HepG2 (cell line): ENCODE measurements around the gene HDAC5. TPM values are rescaled to one million over a fixed set of nuclear protein-coding genes. Genes with fewer than 3 reads are reported as not detected.

ENCODE experiments used
- MTA3 ChIP-seq: sonication (generic); formaldehyde crosslinking; IDR thresholded peaks from 2 replicates; pipeline ENCODE4 v1.4.0; 2020; ENCODE audit warnings: missing genetic modification reagents
- RORA ChIP-seq: sonication (generic); formaldehyde crosslinking; IDR thresholded peaks from 2 replicates; pipeline ENCODE4 v1.5.0; 2020; ENCODE audit warnings: mild to moderate bottlenecking, missing genetic modification reagents, moderate library complexity
- ZMYM3 ChIP-seq: sonication (generic); formaldehyde crosslinking; IDR thresholded peaks from 2 replicates; pipeline ENCODE4 v1.5.1; 2020; ENCODE audit warnings: mild to moderate bottlenecking, missing genetic modification reagents
- ZNF253 ChIP-seq: sonication (generic); formaldehyde crosslinking; IDR thresholded peaks from 2 replicates; pipeline ENCODE4 v1.8.0; 2022; ENCODE audit warnings: mild to moderate bottlenecking, missing genetic modification reagents, borderline replicate concordance
- ZNF672 ChIP-seq: sonication (generic); formaldehyde crosslinking; IDR thresholded peaks from 2 replicates; pipeline ENCODE4 v1.8.1; 2022; ENCODE audit warnings: missing genetic modification reagents
- ZNF776 ChIP-seq: sonication (generic); formaldehyde crosslinking; IDR thresholded peaks from 2 replicates; pipeline ENCODE4 v1.4.0; 2020; ENCODE audit warnings: mild to moderate bottlenecking, missing genetic modification reagents
- polyA plus RNA-seq, 8 experiments: library from polyadenylated mRNA; depleted of rRNA in 3 of 8; stranded (reverse) in 7 of 8; unstranded in 1 of 8; fragments of >200 nt; fragmentation: Illumina TruSeq in 4 of 8; extraction: Trizol in 4 of 8; gene quantifications; 2 replicates each; pipeline versions ENCODE4 v1.2.1 to v1.2.3, GENCODE V29; 2011 to 2016; ENCODE audit warnings: low read depth in 4 of 8, missing spikeins in 1 of 8, mixed read lengths in 1 of 8; ENCODE audit not compliant: insufficient read depth in 1 of 8
- total RNA-seq, 5 experiments: library from RNA; depleted of rRNA; stranded (reverse); fragments of >200 nt; fragmentation: Illumina TruSeq; extraction: Trizol; gene quantifications; 2 replicates each; pipeline ENCODE4 v1.2.3, GENCODE V29; 2016; ENCODE audit warnings: low read depth in 1 of 5
- TF ChIP-seq, protein P1 (sequence below): sonication (generic); formaldehyde crosslinking; conservative IDR thresholded peaks from 2 replicates; pipeline ENCODE4 v1.4.0; 2020; ENCODE audit warnings: missing genetic modification reagents
- TF ChIP-seq, protein P2 (sequence below): sonication (generic); formaldehyde crosslinking; IDR thresholded peaks from 2 replicates; pipeline ENCODE4 v1.5.0; 2020; ENCODE audit warnings: mild to moderate bottlenecking, missing genetic modification reagents, borderline replicate concordance
- TF ChIP-seq, protein P3 (sequence below): sonication (generic); formaldehyde crosslinking; IDR thresholded peaks from 2 replicates; pipeline ENCODE4 v1.4.0; 2020; ENCODE audit warnings: missing genetic modification reagents, borderline replicate concordance
- TF ChIP-seq, protein P4 (sequence below): IDR thresholded peaks from 2 replicates; pipeline ENCODE4 v1.6.1; 2012; ENCODE audit warnings: inconsistent platforms
- TF ChIP-seq, protein P5 (sequence below): sonication (generic); formaldehyde crosslinking; IDR thresholded peaks from 2 replicates; pipeline ENCODE4 v1.9.0; 2022; ENCODE audit warnings: missing genetic modification reagents, mild to moderate bottlenecking, borderline replicate concordance
- TF ChIP-seq, protein P6 (sequence below): sonication (generic); formaldehyde crosslinking; IDR thresholded peaks from 2 replicates; pipeline ENCODE4 v1.4.0; 2020; ENCODE audit warnings: missing genetic modification reagents, borderline replicate concordance

The HDAC5 gene
- total and polyA plus RNA-seq, 2 of the 13 experiments (the other 11 are each of a cell fraction or from before 2014, with no cell fraction given), result 46.4 to 85.4 TPM

DNA sequence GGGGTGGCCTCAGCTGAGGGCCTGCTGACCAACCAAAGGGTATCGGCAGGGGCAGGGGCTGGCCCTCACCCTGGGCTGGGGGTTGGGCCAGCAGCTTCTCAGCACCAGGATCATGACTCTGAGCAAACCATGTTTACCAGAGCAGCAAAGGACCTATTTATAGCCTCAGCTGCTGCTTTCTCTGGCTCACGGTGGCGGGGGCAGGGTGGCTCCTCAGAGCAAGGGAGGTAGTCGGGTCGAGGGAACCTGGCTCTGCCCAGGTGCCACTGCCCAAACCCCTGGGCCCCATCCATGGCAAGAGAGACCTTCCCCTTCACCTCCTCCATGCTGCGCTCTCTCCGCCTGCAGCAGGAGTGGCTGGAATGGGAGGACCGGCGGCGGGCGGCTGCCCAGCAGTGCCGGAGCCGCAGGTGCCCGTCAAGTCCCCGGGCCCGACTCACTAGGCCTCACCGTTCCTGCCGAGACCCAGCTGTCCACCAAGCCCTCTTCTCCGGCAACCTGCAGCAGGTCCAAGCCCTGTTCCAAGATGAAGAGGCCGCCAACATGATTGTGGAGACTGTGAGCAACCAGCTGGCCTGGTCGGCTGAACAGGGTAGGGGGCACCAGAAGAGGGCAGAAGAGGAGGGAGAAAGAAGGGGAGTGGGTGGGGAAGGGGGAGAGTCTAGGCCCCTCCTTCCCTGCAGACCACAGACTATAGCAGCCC lies 47.2 kb upstream of the HDAC5 start, which contains the start of gene ASB16 (continued):
- TF ChIP-seq ZNF253 (CRISPR knock-in tag) (no peak), ZNF776 (CRISPR knock-in tag) (no peak), ZNF672 (no peak), ZMYM3 (CRISPR knock-in tag) (0 out of 2 replicates have a peak, but pooled peaks have one; percentile 13), RORA (CRISPR knock-in tag) (no peak), MTA3 (no peak)
- TF ChIP-seq, protein P1, sequence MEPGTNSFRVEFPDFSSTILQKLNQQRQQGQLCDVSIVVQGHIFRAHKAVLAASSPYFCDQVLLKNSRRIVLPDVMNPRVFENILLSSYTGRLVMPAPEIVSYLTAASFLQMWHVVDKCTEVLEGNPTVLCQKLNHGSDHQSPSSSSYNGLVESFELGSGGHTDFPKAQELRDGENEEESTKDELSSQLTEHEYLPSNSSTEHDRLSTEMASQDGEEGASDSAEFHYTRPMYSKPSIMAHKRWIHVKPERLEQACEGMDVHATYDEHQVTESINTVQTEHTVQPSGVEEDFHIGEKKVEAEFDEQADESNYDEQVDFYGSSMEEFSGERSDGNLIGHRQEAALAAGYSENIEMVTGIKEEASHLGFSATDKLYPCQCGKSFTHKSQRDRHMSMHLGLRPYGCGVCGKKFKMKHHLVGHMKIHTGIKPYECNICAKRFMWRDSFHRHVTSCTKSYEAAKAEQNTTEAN (CRISPR knock-in tag), result no peak
- TF ChIP-seq, protein P2, sequence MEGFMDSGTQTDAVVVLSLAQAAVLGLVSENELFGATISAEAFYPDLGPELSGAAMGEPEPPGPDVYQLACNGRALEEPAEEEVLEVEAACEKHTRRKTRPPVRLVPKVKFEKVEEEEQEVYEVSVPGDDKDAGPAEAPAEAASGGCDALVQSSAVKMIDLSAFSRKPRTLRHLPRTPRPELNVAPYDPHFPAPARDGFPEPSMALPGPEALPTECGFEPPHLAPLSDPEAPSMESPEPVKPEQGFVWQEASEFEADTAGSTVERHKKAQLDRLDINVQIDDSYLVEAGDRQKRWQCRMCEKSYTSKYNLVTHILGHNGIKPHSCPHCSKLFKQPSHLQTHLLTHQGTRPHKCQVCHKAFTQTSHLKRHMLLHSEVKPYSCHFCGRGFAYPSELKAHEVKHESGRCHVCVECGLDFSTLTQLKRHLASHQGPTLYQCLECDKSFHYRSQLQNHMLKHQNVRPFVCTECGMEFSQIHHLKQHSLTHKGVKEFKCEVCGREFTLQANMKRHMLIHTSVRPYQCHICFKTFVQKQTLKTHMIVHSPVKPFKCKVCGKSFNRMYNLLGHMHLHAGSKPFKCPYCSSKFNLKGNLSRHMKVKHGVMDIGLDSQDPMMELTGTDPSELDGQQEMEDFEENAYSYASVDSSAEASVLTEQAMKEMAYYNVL (CRISPR knock-in tag), result no peak
- TF ChIP-seq, protein P3, sequence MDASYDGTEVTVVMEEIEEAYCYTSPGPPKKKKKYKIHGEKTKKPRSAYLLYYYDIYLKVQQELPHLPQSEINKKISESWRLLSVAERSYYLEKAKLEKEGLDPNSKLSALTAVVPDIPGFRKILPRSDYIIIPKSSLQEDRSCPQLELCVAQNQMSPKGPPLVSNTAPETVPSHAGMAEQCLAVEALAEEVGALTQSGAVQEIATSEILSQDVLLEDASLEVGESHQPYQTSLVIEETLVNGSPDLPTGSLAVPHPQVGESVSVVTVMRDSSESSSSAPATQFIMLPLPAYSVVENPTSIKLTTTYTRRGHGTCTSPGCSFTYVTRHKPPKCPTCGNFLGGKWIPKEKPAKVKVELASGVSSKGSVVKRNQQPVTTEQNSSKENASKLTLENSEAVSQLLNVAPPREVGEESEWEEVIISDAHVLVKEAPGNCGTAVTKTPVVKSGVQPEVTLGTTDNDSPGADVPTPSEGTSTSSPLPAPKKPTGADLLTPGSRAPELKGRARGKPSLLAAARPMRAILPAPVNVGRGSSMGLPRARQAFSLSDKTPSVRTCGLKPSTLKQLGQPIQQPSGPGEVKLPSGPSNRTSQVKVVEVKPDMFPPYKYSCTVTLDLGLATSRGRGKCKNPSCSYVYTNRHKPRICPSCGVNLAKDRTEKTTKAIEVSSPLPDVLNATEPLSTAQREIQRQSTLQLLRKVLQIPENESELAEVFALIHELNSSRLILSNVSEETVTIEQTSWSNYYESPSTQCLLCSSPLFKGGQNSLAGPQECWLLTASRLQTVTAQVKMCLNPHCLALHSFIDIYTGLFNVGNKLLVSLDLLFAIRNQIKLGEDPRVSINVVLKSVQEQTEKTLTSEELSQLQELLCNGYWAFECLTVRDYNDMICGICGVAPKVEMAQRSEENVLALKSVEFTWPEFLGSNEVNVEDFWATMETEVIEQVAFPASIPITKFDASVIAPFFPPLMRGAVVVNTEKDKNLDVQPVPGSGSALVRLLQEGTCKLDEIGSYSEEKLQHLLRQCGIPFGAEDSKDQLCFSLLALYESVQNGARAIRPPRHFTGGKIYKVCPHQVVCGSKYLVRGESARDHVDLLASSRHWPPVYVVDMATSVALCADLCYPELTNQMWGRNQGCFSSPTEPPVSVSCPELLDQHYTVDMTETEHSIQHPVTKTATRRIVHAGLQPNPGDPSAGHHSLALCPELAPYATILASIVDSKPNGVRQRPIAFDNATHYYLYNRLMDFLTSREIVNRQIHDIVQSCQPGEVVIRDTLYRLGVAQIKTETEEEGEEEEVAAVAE (CRISPR knock-in tag), result 0 out of 2 replicates have a peak, but pooled peaks have one; percentile 12
- TF ChIP-seq, protein P4, sequence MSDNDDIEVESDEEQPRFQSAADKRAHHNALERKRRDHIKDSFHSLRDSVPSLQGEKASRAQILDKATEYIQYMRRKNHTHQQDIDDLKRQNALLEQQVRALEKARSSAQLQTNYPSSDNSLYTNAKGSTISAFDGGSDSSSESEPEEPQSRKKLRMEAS, result no peak
- TF ChIP-seq, protein P5, sequence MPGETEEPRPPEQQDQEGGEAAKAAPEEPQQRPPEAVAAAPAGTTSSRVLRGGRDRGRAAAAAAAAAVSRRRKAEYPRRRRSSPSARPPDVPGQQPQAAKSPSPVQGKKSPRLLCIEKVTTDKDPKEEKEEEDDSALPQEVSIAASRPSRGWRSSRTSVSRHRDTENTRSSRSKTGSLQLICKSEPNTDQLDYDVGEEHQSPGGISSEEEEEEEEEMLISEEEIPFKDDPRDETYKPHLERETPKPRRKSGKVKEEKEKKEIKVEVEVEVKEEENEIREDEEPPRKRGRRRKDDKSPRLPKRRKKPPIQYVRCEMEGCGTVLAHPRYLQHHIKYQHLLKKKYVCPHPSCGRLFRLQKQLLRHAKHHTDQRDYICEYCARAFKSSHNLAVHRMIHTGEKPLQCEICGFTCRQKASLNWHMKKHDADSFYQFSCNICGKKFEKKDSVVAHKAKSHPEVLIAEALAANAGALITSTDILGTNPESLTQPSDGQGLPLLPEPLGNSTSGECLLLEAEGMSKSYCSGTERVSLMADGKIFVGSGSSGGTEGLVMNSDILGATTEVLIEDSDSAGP (CRISPR knock-in tag), result peak; percentile 46; the same call in 1 of the 2 replicates
- TF ChIP-seq, protein P6, sequence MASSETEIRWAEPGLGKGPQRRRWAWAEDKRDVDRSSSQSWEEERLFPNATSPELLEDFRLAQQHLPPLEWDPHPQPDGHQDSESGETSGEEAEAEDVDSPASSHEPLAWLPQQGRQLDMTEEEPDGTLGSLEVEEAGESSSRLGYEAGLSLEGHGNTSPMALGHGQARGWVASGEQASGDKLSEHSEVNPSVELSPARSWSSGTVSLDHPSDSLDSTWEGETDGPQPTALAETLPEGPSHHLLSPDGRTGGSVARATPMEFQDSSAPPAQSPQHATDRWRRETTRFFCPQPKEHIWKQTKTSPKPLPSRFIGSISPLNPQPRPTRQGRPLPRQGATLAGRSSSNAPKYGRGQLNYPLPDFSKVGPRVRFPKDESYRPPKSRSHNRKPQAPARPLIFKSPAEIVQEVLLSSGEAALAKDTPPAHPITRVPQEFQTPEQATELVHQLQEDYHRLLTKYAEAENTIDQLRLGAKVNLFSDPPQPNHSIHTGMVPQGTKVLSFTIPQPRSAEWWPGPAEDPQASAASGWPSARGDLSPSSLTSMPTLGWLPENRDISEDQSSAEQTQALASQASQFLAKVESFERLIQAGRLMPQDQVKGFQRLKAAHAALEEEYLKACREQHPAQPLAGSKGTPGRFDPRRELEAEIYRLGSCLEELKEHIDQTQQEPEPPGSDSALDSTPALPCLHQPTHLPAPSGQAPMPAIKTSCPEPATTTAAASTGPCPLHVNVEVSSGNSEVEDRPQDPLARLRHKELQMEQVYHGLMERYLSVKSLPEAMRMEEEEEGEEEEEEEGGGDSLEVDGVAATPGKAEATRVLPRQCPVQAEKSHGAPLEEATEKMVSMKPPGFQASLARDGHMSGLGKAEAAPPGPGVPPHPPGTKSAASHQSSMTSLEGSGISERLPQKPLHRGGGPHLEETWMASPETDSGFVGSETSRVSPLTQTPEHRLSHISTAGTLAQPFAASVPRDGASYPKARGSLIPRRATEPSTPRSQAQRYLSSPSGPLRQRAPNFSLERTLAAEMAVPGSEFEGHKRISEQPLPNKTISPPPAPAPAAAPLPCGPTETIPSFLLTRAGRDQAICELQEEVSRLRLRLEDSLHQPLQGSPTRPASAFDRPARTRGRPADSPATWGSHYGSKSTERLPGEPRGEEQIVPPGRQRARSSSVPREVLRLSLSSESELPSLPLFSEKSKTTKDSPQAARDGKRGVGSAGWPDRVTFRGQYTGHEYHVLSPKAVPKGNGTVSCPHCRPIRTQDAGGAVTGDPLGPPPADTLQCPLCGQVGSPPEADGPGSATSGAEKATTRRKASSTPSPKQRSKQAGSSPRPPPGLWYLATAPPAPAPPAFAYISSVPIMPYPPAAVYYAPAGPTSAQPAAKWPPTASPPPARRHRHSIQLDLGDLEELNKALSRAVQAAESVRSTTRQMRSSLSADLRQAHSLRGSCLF, result no peak
